Measurements from ENCODE around the gene FXR1. TPM values are rescaled to one million over a fixed set of nuclear protein-coding genes. Genes with fewer than 3 reads are reported as not detected.

FXR1 gene
- total RNA-seq, 1 donor from 2014 or later = 118 TPM

DNA sequence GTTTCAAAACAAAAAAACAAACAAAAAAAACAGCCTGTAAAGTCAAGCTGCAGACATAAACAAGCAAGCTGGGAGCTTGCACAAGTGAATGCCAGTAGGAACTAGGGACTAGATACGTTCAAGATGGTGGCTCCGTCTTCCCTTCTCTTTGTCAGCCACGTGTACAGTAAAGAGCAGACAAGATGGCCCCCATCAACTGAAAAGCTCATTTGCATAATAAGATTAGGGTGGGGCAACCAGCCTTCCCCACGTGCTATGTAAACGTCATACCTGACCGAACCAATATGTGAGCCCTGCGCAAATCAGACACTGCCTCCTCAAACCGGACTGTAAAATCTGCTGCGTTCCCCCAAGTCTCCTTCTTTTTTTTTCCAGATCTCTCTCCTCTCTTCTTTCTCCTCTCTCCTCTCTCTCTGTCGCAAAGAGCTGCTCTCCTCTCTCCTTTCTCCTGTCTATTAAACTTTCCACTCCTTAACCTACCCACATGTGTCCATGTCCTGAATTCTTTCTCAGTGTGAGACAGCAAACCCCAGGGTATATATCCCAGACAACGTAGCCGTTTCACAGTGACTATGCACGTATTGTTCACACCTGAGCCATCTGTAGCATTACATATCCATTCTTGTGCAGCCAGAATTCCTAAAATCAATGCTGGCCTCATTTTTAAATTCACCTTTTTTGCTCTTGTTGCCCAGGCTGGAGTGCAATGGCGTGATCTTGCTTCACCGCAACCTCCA lies 31.2 kb upstream of the FXR1 start:
- Mint-ChIP-seq H3K27ac (ENCODE audit: unreplicated experiment) (no peak overlapping the region), H3K4me1 (ENCODE audit: low read depth) (no peaks in the 10 kb centered on the region), H3K27me3 (ENCODE audit: low read depth) (peaks cover 7% of the 10 kb centered on the region), H3K4me3 (ENCODE audit: unreplicated experiment) (no peak overlapping the region), H3K9me3 (ENCODE audit: low read depth) (no peaks in the 10 kb centered on the region), H3K36me3 (ENCODE audit: low read depth) (no peaks in the 10 kb centered on the region)
- TF ChIP-seq, protein P1, sequence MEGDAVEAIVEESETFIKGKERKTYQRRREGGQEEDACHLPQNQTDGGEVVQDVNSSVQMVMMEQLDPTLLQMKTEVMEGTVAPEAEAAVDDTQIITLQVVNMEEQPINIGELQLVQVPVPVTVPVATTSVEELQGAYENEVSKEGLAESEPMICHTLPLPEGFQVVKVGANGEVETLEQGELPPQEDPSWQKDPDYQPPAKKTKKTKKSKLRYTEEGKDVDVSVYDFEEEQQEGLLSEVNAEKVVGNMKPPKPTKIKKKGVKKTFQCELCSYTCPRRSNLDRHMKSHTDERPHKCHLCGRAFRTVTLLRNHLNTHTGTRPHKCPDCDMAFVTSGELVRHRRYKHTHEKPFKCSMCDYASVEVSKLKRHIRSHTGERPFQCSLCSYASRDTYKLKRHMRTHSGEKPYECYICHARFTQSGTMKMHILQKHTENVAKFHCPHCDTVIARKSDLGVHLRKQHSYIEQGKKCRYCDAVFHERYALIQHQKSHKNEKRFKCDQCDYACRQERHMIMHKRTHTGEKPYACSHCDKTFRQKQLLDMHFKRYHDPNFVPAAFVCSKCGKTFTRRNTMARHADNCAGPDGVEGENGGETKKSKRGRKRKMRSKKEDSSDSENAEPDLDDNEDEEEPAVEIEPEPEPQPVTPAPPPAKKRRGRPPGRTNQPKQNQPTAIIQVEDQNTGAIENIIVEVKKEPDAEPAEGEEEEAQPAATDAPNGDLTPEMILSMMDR (IDR thresholded peaks at IDR 0.05) = no peak
- DNase-seq (ENCODE audit: low spot score) = no peak

DNA sequence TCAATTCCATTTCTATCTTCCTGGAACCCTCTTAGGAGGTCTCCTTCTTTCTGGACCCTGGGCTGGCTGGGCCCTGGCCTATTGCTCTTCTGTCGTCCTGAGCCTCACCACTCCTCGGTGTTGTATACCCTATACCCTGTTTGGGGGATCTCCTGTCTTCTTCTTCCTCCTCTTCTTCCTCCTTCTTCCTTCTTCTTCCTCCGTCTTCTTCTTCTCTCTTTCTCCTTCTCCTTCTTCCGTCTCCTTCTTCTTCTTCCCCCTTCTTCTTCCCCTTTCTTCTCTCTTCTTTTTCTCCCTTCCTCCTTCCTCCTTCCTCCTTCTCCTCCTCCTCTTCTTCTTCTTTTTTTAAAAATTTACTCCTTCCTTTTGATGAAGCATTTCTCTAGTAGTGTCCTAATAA lies 30.4 kb upstream of the FXR1 start:
- TF ChIP-seq, protein P1 (IDR thresholded peaks at IDR 0.05) = no peak
- no peaks in the 10 kb centered on the region for H3K9me3 Mint-ChIP-seq (ENCODE audit: low read depth)
- peaks cover 7% of the 10 kb centered on the region for H3K27me3 Mint-ChIP-seq (ENCODE audit: low read depth)
- no peak overlapping the region for H3K27ac Mint-ChIP-seq (ENCODE audit: unreplicated experiment)
- no peaks in the 10 kb centered on the region for H3K4me1 Mint-ChIP-seq (ENCODE audit: low read depth)
- DNase-seq (ENCODE audit: low spot score) = no peak
- H3K4me3 Mint-ChIP-seq (ENCODE audit: unreplicated experiment) = no peak overlapping the region
- H3K36me3 Mint-ChIP-seq (ENCODE audit: low read depth) = no peaks in the 10 kb centered on the region

DNA sequence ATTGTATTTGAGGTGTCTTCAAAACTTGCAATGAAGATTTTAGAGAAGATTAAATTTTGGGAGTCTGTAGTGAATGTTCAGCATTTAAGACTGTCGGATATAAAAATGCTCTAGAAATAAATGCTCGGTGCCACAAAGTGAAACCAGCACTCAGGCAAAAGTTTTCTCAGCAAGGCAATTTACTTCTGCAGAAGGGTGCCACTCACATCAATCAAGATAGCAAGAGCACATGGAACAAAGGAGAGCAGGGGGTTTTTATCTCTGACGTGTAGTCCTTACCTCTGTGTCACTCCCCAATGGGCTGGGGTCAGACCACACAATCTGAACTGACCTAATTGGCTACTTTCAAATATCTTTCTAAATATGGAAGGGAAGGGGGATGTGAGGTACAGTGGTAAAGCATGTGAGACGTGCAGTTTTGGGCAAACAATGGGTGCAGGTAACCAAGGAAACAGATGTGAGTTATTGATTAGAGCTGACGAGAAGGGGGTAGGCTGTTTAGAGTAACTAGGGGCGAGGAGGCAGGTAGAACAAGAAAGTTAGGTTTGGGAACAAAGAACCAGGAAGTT lies 23.4 kb upstream of the FXR1 start:
- H3K36me3 Mint-ChIP-seq (ENCODE audit: low read depth) = peaks cover 2% of the 10 kb centered on the region
- TF ChIP-seq, protein P1 (IDR thresholded peaks at IDR 0.05) = no peak
- no peak overlapping the region for H3K27ac Mint-ChIP-seq (ENCODE audit: unreplicated experiment)
- peaks cover 12% of the 10 kb centered on the region for H3K9me3 Mint-ChIP-seq (ENCODE audit: low read depth)
- H3K27me3 Mint-ChIP-seq (ENCODE audit: low read depth) = peaks cover 1% of the 10 kb centered on the region
- DNase-seq (ENCODE audit: low spot score) = no peak
- no peaks in the 10 kb centered on the region for H3K4me1 Mint-ChIP-seq (ENCODE audit: low read depth)
- H3K4me3 Mint-ChIP-seq (ENCODE audit: unreplicated experiment) = no peak overlapping the region

DNA sequence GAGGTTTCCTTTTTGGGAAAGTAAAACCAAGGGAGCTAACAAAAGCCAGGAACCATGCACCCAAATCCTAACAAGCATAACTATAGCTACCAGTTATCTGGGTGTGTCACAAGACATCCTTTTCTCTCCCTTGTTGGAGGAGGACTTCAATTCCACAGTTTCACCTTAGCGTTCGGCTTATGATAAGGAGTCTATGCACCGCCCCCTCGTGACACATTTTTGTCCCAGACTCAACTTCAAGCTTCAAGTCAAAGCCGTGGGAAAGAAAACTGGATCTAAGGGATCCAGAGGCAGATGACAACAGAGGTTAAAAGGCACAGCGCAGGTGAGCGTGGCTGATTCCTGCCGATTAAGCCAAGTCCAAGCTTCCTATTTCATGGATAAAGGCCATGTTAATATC lies 13.9 kb upstream of the FXR1 start:
- no peak overlapping the region for H3K27ac Mint-ChIP-seq (ENCODE audit: unreplicated experiment)
- H3K27me3 Mint-ChIP-seq (ENCODE audit: low read depth) = no peaks in the 10 kb centered on the region
- H3K36me3 Mint-ChIP-seq (ENCODE audit: low read depth) = peaks cover 1% of the 10 kb centered on the region
- H3K9me3 Mint-ChIP-seq (ENCODE audit: low read depth) = peaks cover 14% of the 10 kb centered on the region
- no peak overlapping the region for H3K4me3 Mint-ChIP-seq (ENCODE audit: unreplicated experiment)
- DNase-seq (ENCODE audit: low spot score) = no peak
- TF ChIP-seq, protein P1 (IDR thresholded peaks at IDR 0.05) = no peak
- H3K4me1 Mint-ChIP-seq (ENCODE audit: low read depth) = no peaks in the 10 kb centered on the region

DNA sequence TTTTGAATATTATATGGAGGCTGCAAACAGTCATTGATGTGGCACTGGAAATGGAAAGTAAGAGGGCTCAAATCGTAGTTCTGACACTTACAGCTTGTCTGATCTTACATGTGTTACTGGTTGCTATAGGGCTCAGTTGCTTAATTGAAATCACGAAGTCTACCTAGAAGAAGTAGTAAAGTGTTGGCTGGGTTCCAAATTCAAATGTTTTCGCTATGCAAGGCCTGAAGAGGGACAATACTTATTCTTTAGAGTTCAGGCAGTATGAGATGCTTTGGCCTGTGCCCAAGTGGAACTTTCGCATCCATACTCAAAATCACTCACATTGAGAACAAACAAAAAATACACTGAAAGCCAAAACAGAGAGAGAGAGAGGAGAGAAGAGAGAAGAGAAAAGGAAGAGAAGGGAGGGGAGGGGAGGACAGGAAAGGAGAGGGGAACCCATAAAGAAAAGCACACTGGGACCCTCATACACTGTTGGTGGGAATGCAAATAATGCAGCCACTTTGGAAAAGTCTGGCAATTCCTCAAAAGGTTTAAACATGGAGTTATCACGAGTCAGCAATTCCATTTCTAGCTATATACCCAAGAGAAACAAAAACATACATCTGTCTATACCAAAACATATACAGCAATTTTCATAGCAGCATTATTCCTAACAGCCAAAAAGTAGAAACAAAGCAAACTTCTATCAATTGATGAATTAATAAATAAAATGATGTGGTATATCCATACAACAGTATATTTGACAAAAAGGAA lies 2.9 kb upstream of the FXR1 start:
- Mint-ChIP-seq H3K9me3 (ENCODE audit: low read depth) (peaks cover 4% of the 10 kb centered on the region), H3K4me3 (ENCODE audit: unreplicated experiment) (no peak overlapping the region), H3K27me3 (ENCODE audit: low read depth) (no peaks in the 10 kb centered on the region), H3K36me3 (ENCODE audit: low read depth) (no peaks in the 10 kb centered on the region), H3K27ac (ENCODE audit: unreplicated experiment) (no peak overlapping the region), H3K4me1 (ENCODE audit: low read depth) (peaks cover 17% of the 10 kb centered on the region)
- no peak for DNase-seq (ENCODE audit: low spot score)
- TF ChIP-seq, protein P1 (IDR thresholded peaks at IDR 0.05) = no peak
